SK-N-MC (cell line): ENCODE measurements around the gene ASPDH.

Source experiments
- EZH2 ChIP-seq: fragments of 200-600 bp; sonication (generic); IDR thresholded peaks from one replicate; pipeline ENCODE4 v1.6.1; 2017; ENCODE audit warnings: antibody characterized with exemption
- FOXP2 ChIP-seq: optimal IDR thresholded peaks from 2 replicates; pipeline ENCODE3; 2011; ENCODE audit warnings: mild to moderate bottlenecking, moderate library complexity; ENCODE audit not compliant: insufficient read depth; ENCODE audit errors: extremely low read length, control extremely low read depth
- POLR2AphosphoS5 ChIP-seq: IDR thresholded peaks from 2 replicates; pipeline ENCODE4 v1.6.1; 2012; ENCODE audit warnings: mild to moderate bottlenecking, low read depth, low read length, borderline replicate concordance

DNA sequence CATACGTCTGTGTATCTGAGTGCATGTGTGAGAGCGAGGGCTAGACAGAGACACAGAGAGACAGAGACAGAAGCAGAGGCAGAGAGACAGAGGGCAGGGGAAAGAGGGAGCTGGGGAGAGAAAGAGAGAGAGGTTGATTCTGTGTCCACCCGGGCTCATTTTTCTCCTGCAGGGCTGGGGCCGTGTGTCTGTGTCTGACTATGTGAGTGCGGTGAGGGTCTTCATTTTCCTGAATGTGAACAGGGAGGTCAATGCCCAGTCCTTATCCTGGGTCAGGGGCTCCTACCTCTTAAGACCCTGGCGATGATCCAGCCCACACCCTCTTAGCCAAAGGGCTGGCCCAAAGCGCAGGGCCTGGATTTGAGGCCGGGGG is 36.9 kb upstream of the ASPDH start:
- no peak for TF ChIP-seq POLR2AphosphoS5
- TF ChIP-seq EZH2 = no peak
- TF ChIP-seq FOXP2 = no peak
